Pancreas (tissue), 10 donors: Measurements from ENCODE around the gene MAD1L1. TPM values are rescaled to one million over a fixed set of nuclear protein-coding genes. Genes with fewer than 3 reads are reported as not detected.

ENCODE experiments used
- ATAC-seq, 4 donors: fragments of 200-7000 bp; cut with Tn5 transposase; one replicate each; pipeline versions ENCODE4 v1.8.0 to v1.9.1; 2020; ENCODE audit warnings: mild to moderate bottlenecking in 4 of 4, moderate library complexity in 4 of 4
- DNase-seq, 6 donors: peaks; one replicate each; pipeline ENCODE4 v3.0.0-alpha.2; 2020
- FAIRE-seq: peaks from 2 replicates; lab custom pipeline; 2012; peaks lifted over from hg19 to GRCh38; lab: Jason Lieb, UNC
- H3K27ac ChIP-seq, 4 donors: fragments of 200-600 bp; sonication (generic); 1 replicate in 3 of 4; 2 replicates in 1 of 4; pipeline versions ENCODE4 v1.5.0 to v1.8.0; 2020
- H3K27me3 ChIP-seq, 4 donors: fragments of 200-600 bp; one replicate each; pipeline ENCODE4 v1.8.0; 2021
- H3K36me3 ChIP-seq, 3 donors: fragments of 200-600 bp; sonication (generic) in 1 of 3; one replicate each; pipeline versions ENCODE4 v1.5.0 to v1.8.0; 2020 to 2021
- H3K4me1 ChIP-seq, 3 donors: fragments of 200-600 bp; one replicate each; pipeline ENCODE4 v1.8.0; 2021
- H3K4me3 ChIP-seq, 4 donors: fragments of 200-600 bp; sonication (generic) in 2 of 4; one replicate each; pipeline versions ENCODE4 v1.5.0 to v1.8.0; 2020 to 2021
- H3K9me3 ChIP-seq, 4 donors: fragments of 200-600 bp; one replicate each; pipeline ENCODE4 v1.8.0; 2021
- CTCF ChIP-seq, 4 donors: fragments of 200-600 bp; sonication (generic) in 3 of 4; IDR thresholded peaks; one replicate each; pipeline versions ENCODE4 v1.5.0 to v1.8.0; 2021; ENCODE audit warnings: antibody characterized with exemption in 4 of 4
- WGBS, 2 donors: extraction: QIAGEN DNeasy Blood & Tissue Kit; methylation state at CpG; one replicate each; pipeline ENCODE4 v1.1.7; 2013; 5-methylcytosine and 5-hydroxymethylcytosine counted together
- intact Hi-C, 3 donors: fragments of 100-400 bp; cut with DNase I; formaldehyde crosslinking; loops; one replicate each; pipeline versions ENCODE4 v1.11.1 to v1.14.2; 2022
- polyA plus RNA-seq, 2 donors: library from polyadenylated mRNA; stranded (reverse); fragments of 200-250 nt; gene quantifications; one replicate each; pipeline ENCODE4 v1.2.3, GENCODE V29; 2013
- total RNA-seq, 6 donors: library from RNA; stranded (reverse); fragmentation: NEBNext Ultra II Directional in 4 of 6; extraction: Animal tissue kit (Norgen Biotek cat#: 25700) in 4 of 6; gene quantifications; one replicate each; pipeline versions ENCODE4 v1.2.1 to v1.2.4, GENCODE V29; 2021 to 2023
- donor health status: healthy with polysubstance abuse.
- donor health status: DM: no; HTN: no; CAD: no; lungs with moderate emphysema.
- donor health status: DM: no; HTN: no; CAD: no.
- donor health status: control.
- donor health status: control.
- donor health status: Bipolar disorder and iron deficiency.
- donor health status: DM: yes; HTN: yes; CAD: no.
- donor health status: DM: no; HTN: no; CAD: no.
- donor health status: DM: no; HTN: no; CAD: no.
- donor health status: DM: yes; HTN: yes; CAD: no.

Gene MAD1L1
- total and polyA plus RNA-seq, 8 donors: 9.8 to 28.2 (median 11.9) TPM

- FAIRE-seq (no peak), ATAC-seq (no peak)
These were observed 446.9 kb downstream of the MAD1L1 start for GRCh38 chr7:1785839-1786238.

GRCh38 chr7:1781369-1781768, 451.4 kb downstream of the MAD1L1 start:
- TF ChIP-seq CTCF (IDR thresholded peaks at IDR 0.05): no peak
- ATAC-seq: no peak
- Histone ChIP-seq H3K9me3 (no peaks in the 10 kb centered on the region), H3K36me3 (no peaks in the 10 kb centered on the region), H3K4me3 (no peak overlapping the region), H3K4me1 (no peaks in the 10 kb centered on the region), H3K27me3 (no peaks in the 10 kb centered on the region), H3K27ac (no peak overlapping the region)
- intact Hi-C loops: no loop called here
- 74 to 82% methylated on average over 12 of the region's 12 CpGs for WGBS, 2 donors
- no peak for FAIRE-seq
- no peak for DNase-seq

More at GRCh38 chr7:1785839-1786238, 446.9 kb downstream of the MAD1L1 start:
- no peak for TF ChIP-seq CTCF (IDR thresholded peaks at IDR 0.05)
- no peak overlapping the region for H3K4me3 ChIP-seq
- no peaks in the 10 kb centered on the region for H3K27me3 ChIP-seq
- H3K27ac ChIP-seq: no peak overlapping the region
- intact Hi-C loops: no loop called here
- H3K36me3 ChIP-seq: no peaks in the 10 kb centered on the region
- no peaks in the 10 kb centered on the region for H3K4me1 ChIP-seq
- 73 to 87% methylated on average over 3 of the region's 3 CpGs for WGBS, 2 donors
- H3K9me3 ChIP-seq: no peaks in the 10 kb centered on the region
- DNase-seq: no peak

GRCh38 chr7:1779445-1779844, 453.3 kb downstream of the MAD1L1 start:
- FAIRE-seq (no peak), DNase-seq (no peak), ATAC-seq (no peak)
- Histone ChIP-seq H3K9me3 (no peaks in the 10 kb centered on the region), H3K27ac (no peak overlapping the region), H3K27me3 (no peaks in the 10 kb centered on the region), H3K4me1 (no peaks in the 10 kb centered on the region), H3K4me3 (no peak overlapping the region), H3K36me3 (no peaks in the 10 kb centered on the region)
- intact Hi-C loops: no loop called here
- TF ChIP-seq CTCF (IDR thresholded peaks at IDR 0.05): no peak
- 65 to 83% methylated on average over 14 of the region's 14 CpGs for whole genome bisulfite sequencing, 2 donors

GRCh38 chr7:1777122-1777521, 455.6 kb downstream of the MAD1L1 start:
- Histone ChIP-seq H3K27me3 (no peaks in the 10 kb centered on the region), H3K4me1 (no peaks in the 10 kb centered on the region), H3K4me3 (no peak overlapping the region), H3K36me3 (no peaks in the 10 kb centered on the region), H3K9me3 (no peaks in the 10 kb centered on the region), H3K27ac (no peak overlapping the region)
- TF ChIP-seq CTCF (IDR thresholded peaks at IDR 0.05): no peak
- no peak for FAIRE-seq
- ATAC-seq: no peak
- intact Hi-C loops: no loop called here
- 66 to 74% methylated on average over 6 of the region's 6 CpGs for WGBS, 2 donors
- no peak for DNase-seq

GRCh38 chr7:1775389-1775788, 457.4 kb downstream of the MAD1L1 start:
- DNase-seq: no peak
- 50 to 62% methylated on average over 4 of the region's 4 CpGs for WGBS, 2 donors
- Histone ChIP-seq H3K9me3 (no peaks in the 10 kb centered on the region), H3K36me3 (no peaks in the 10 kb centered on the region), H3K4me1 (no peaks in the 10 kb centered on the region), H3K27me3 (no peaks in the 10 kb centered on the region), H3K27ac (no peak overlapping the region), H3K4me3 (no peak overlapping the region)
- intact Hi-C loops: no loop called here
- FAIRE-seq: no peak
- no peak for TF ChIP-seq CTCF (IDR thresholded peaks at IDR 0.05)
- no peak for ATAC-seq
